GM12891 (cell line): Measurements from ENCODE around the gene KCNMA1.

Source experiments
- POLR2A ChIP-seq: IDR thresholded peaks from 2 replicates; pipeline ENCODE4 v1.6.1; 2011; ENCODE audit warnings: low read depth, low read length, control low read depth
- TAF1 ChIP-seq: IDR thresholded peaks from 2 replicates; pipeline ENCODE4 v1.6.1; 2011; ENCODE audit warnings: low read depth, low read length, control low read depth

GRCh38 chr10:77457721-77458120 is 179.9 kb downstream of the KCNMA1 start:
- TF ChIP-seq POLR2A: no peak
- no peak for TF ChIP-seq TAF1
